ENCODE results near the gene SGCB.

The SGCB gene

DNA sequence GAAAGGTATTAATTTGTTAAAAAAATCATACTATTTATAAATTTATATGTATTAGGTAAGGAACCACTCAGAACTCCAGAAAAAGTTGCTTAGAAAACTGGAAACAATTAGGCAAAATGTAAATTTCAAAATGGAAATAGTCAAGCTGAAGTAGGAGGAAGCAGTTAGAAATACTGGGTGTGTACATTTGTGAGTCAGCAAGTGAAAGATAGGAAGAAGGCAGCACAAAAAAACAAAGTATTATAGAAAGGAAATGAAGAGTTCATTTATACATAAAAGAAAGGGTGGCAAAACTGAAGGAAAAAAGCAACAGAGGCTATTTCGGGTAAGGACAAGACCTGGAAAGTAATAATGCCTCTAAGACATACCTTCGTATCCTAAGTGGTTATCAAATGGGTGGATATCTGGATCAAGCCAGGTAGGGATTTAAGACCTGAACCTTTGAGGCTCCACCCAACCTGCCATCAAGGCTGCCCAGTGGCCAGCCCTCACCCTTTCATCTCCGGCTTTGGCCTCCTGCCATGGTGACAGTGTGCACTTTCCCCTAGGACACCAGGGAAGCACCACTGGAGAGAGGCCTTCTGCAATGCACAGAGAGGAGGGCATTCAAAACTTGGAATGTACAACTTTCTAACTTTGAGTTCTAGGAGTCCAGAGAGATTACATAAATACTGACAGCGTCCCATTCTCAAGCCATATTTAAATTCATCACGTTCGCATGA is 18.0 kb downstream of the SGCB start, which contains the start of gene LRRC66:
LRRC66 (minus strand) TSS at position 428 of the 722 bp plus-strand sequence. CDS start 2,750 bp downstream, outside the sequence.
- DNase-seq (ENCODE audit: low read depth), result no peak

DNA sequence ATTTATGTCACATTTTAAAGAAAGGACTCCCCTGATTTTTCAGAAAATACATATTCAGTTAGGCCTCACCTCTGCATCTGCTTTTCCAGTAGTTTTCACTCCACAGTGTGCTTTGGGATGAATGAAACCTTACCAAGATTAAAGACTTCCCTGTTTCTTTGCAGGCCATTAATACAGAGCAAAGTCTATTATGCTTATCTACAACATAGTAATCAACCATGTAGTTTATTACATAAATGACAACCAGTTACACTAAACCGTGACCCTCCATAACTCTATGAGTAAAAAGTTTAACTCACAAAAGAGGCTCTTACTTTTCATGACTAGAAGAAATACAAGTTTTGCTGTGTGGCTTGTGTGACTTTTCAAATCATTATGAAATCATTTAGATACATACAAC is 20.3 kb downstream of the SGCB start:
- DNase-seq (ENCODE audit: low read depth), result no peak

DNA sequence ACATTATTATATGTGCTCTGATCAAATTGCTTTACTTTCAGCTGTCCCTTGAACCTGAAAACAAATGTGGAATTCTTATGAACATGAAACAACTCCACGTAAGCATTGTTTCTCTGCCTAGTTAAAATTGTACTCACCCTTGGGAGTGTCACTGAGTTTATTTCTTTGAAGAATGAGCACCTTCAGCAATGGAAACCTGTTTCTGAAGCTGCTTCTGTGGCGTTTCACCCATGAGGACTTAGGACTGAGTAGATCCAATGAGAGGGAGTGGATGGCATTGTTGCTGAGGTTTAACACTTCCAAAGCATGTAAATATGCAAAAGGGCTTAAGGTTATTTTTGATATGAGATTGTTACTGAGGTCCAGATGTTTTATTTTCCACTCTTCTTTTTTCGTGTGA is 21.1 kb downstream of the SGCB start:
- DNase-seq (ENCODE audit: low read depth), result no peak

DNA sequence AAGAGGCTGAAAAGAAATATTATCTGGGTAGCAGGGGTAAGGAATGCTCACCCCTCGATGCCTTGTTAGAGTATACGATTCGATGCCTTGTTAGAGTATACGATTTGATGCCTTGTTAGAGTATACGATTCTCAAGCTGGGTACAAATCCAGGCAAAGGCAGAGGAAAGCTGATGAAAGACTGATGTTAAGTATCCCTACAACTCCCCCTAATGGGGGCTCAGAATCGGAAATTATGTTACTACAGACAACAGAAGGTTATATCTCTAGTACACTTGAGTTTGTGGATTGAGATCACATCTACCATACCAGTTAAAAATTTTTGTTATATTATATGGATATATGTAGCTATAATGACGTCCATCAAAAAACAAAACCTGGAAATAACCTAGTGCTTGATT is 22.7 kb downstream of the SGCB start:
- no peak for DNase-seq (ENCODE audit: low read depth)

DNA sequence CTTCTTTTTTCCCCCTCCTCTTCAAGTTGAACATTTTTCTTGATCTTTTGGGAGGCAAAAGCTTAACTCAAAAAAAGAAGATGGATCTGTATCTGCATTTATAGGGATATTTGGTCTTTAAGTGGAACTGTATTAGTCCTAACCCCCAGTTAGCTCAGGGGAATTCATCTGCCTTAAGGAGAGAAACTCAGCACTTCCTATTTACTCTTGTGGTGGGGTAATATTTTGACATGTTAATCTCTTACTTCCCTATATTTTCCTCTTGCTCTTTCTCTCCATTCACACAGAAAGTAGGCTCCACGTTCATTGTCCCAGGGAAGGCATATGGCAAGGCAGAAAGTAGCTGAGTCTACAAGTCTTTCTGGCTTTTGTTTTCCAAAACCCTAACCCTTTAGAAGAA is 23.2 kb downstream of the SGCB start:
- no peak for DNase-seq (ENCODE audit: low read depth)

DNA sequence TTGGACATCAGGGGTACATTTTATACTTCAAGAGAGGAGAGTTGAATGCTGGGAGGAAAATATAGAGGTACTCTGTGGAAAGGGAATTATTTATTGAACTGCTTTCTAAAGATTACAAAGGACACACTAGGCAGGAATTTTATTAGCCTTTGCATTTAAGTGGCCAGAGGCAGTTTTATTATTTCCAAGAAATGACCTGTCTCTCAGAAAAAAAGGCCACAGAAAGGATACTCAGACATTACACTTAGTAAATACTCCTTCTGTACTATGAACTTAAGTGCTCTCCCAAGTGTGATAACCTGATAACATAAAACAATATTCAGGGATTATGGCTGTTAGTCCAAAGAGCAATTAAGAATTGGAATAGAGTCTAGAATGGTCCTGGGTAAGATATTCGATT is 25.4 kb downstream of the SGCB start:
- no peak for DNase-seq (ENCODE audit: low read depth)

DNA sequence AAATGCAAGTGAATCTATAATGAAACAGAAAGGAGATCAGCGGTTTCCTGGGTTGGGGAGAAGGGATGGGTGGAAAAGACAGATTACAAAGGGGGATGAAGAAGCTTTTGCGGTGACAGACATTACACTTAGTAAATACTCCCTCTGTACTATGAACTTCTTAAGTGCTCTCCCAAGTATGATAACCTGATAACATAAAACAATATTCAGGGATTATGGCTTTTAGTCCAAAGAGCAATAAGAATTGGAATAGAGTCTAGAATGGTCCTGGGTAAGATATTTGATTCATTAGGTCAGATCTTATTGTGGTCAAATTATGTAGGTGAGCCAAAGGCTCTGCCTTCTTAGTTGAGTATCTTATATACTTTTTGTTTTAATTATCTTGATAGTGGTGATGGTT is 27.1 kb downstream of the SGCB start:
- no peak for DNase-seq (ENCODE audit: low read depth)

DNA sequence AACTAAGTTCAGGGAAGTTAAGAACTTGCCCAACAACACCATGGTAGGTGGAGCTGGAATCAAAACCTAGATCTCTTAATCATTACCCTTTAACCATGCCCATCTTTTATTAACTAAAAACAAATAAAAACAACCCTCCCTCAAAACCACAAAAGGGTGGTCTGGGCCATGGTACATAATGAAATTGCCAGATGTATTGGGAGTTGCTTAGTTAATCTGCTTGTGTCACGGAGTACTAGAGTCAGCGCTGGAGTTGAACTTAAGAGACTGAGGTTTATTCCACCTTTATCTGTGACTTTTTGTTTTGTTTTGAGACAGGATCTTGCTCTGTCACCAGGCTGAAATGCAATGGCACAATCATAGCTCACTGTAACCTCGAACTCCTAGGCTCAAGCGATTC is 31.2 kb downstream of the SGCB start:
- DNase-seq (ENCODE audit: low read depth), result no peak

DNA sequence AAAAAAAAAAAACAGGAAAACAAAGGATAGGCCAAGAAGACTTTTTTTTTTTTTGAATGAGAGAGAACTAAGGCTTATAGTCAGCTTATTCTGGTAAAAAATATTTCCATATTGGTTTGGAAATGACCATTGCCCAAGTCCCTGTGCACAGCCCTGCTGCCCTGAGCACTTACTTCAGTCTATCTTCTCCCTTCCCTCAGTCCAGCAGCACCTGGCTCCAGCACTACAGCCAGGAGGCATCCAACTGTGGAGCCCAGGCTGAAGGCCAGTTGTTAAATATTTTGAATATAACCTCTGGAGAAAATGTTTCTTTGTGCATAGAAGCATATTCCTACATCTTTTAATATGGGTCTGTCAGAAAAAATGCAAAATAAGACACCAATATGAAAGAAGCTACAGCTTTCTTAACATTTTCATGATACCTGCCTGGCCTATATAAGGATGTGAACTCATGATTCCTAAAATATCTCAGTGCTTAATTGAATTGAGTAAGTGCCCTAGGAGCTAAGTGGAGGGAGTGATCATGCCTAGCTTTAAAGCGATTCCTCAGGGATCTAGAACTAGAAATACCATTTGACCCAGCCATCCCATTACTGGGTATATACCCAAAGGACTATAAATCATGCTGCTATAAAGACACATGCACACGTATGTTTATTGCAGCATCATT is 32.4 kb downstream of the SGCB start:
- no peak for DNase-seq (ENCODE audit: low read depth)

DNA sequence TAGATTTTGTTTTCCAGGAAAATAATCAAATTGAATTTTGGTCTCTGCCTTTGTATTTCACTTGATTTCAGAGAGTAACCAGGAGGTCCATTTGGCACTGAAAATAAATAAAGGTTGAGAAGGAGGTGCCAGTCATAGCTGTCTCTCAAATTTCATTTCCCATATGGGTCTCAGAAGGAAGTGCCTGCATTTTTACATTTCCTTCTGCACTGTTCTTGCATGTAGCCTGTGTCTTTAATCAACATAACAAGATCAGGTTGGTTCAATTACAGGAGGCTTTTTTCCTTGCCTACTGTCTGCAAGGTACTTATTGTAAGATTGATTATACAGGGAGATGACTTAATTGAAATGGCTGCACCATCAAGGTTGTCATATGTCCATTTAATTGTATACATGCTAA is 33.7 kb downstream of the SGCB start:
- DNase-seq (ENCODE audit: low read depth), result no peak

DNA sequence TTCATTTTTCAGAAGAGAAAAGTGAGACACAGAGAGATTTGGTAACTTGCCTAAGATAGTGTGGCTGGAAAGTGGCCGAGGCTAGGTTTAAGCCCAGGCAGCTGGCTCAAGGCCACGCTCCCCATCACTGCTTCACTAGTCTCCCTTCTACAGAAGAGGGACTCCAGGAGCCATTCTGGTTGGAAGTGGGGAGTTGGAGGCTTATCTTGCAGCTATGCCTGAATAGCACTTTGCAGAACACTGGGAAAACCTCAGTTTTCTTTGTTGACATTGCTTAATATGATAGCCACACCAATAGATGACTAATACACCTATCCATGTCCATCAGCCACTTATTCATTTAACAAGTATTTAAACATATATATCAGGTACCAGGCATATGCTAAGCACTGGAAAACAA is 36.5 kb downstream of the SGCB start:
- no peak for DNase-seq (ENCODE audit: low read depth)

DNA sequence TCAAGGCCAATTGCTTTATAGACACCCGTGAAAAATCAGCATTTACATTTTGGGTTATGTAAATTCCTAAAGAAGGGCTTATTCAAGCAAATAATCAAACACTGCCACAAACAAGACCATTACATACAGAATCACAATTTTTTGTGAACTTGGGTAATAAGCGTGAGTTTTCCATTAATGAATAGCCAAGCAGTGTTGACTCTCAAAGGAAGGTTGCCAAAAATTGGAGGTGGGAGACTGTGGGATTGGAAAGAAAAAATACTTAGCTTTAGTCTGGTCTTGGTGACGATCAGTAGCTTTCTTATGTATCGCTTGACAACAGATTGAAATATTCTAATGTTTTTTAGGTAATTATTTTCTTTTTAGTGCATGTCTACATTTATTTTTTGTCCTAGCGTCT is 38.8 kb downstream of the SGCB start:
- DNase-seq (ENCODE audit: low read depth), result no peak

DNA sequence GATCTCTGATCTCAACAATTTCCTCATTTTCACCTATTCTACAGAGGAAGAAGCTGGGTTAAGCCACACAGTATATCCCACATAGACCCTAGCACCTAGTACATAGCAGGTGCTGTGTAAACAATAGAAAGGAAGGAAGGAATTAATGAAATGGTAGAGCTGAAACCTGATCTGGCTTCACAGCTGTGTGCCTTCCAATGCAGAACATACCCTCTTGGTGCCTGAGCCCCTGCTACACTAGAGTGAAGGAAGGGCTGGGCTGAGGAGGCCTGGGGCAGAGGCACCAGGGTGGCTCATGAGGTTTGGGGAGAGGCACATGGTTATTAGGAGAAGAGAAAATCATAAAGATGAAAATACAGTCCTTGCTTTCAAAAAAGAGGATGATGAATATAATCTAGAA is 39.3 kb downstream of the SGCB start:
- DNase-seq (ENCODE audit: low read depth), result no peak

DNA sequence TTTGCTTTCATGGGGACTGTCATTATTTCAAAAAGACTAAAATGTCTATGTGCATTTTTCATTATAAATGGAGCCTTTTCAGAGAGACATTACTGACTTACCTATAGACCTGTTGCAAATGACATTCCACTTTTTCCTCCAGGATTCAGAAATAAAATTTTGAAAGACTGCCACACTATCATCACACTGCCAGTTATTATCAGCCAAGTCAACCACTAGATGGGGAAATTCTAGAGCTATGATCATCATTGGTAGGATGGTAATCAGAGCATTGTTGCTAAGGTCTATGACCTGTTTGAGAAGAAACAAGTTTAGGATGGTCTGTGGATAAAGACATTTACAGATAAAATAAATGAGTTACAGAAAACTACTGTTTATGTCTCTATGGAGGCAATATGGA is 40.5 kb downstream of the SGCB start:
- DNase-seq (ENCODE audit: low read depth), result no peak

DNA sequence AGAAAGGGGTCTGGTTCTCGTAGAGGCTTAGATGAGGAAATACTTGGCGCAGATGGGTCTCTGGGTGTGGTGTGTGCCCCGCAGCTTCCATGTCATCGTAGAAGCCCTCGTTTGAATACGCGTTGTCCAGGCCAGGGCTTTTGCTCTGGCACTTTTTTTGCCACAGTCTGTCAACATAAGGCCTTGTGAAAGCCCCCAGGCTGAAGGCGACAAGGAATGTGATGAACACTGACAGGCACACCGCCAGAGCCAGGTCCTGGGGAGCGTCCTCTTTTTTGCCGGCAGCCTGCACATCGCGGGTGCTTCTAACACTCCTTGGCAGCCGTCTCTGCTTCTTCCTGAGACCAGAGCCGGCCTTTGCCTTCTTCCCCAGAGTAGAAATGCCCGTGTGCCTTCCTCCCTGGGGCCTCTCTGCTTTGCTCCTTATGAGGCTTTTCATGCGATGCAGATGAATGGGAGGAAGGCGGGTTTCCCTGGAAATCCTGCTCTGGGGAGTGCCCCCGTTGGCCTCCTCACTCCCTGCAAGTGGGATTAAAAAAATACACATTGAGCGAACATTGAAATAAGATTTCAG is 42.4 kb downstream of the SGCB start:
- DNase-seq (ENCODE audit: low read depth), result no peak
